Thyroid gland (tissue), 4 donors: ENCODE measurements around the gene C7orf57. TPM values are rescaled to one million over a fixed set of nuclear protein-coding genes. Genes with fewer than 3 reads are reported as not detected.

Source experiments
- DNase-seq, 2 donors: peaks; one replicate each; pipeline ENCODE4 v3.0.0-alpha.2; 2019
- H3K27ac ChIP-seq, 3 donors: fragments of 200-600 bp; sonication (generic); 1 replicate in 2 of 3; 2 replicates in 1 of 3; pipeline ENCODE4 v1.5.1; 2016 to 2019; ENCODE audit warnings: mild to moderate bottlenecking in 1 of 3, moderate library complexity in 1 of 3
- H3K27me3 ChIP-seq: fragments of 200-600 bp; sonication (generic); one replicate; pipeline ENCODE4 v1.5.1; 2019
- H3K36me3 ChIP-seq, 2 donors: fragments of 200-600 bp; sonication (generic); one replicate each; pipeline ENCODE4 v1.5.1; 2016 to 2019
- H3K4me1 ChIP-seq, 2 donors: fragments of 200-600 bp; sonication (generic); one replicate each; pipeline ENCODE4 v1.5.1; 2017 to 2019
- H3K4me3 ChIP-seq, 3 donors: fragments of 200-600 bp; sonication (generic); replicated peaks in 1 of 3; 1 replicate in 2 of 3; 2 replicates in 1 of 3; pipeline ENCODE4 v1.5.1; 2016; ENCODE audit warnings: mild to moderate bottlenecking in 1 of 3
- H3K9me3 ChIP-seq: fragments of 200-600 bp; sonication (generic); one replicate; pipeline ENCODE4 v1.5.1; 2017
- POLR2A ChIP-seq, 2 donors: fragments of 450-650 bp; IDR thresholded peaks; one replicate each; pipeline ENCODE4 v1.6.1; 2017; ENCODE audit warnings: antibody characterized with exemption in 2 of 2, mild to moderate bottlenecking in 2 of 2, moderate library complexity in 1 of 2
- WGBS, 2 donors: methylation state at CpG; one replicate each; pipeline ENCODE4 v1.1.5; 2017; 5-methylcytosine and 5-hydroxymethylcytosine counted together
- intact Hi-C: fragments of 100-400 bp; cut with DNase I; formaldehyde crosslinking; loops from one replicate; pipeline ENCODE4 v1.15.1; 2023
- total RNA-seq, 4 donors: library from RNA; depleted of rRNA; stranded (reverse); fragments of >200 nt; gene quantifications; one replicate each; pipeline ENCODE4 v1.2.3, GENCODE V29; 2016
- TF ChIP-seq, protein P1 (sequence below), 6 experiments: fragments of 200-600 bp in 3 of 6; fragments of 450-650 bp in 3 of 6; sonication (generic) in 3 of 6; IDR thresholded peaks; one replicate each; pipeline ENCODE4 v1.5.1; 2016 to 2019; ENCODE audit warnings: antibody characterized with exemption in 6 of 6, mild to moderate bottlenecking in 2 of 6, inconsistent platforms in 1 of 6, moderate library complexity in 1 of 6

The C7orf57 gene
- total RNA-seq, 4 donors from 2014 or later, result not detected

DNA sequence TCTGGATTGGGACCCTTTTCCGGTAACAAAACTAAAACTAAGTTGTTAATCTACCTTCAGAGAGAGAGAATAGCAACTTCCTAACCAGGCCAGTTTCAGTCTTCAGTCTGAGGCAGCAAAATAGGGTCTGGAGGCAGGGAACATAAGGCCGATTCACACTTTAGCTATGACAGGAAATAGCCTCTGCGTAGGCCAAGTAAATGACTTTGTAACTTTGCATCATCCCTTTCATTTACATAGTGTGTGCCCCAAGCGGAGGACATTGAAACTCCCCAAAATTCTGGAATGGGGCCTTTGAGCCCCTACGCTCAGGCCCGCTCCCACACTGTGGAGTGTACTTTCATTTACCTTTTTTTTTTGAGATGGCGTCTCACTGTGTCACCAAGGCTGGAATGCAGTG is 52.0 kb downstream of the C7orf57 start:
- TF ChIP-seq, protein P1, sequence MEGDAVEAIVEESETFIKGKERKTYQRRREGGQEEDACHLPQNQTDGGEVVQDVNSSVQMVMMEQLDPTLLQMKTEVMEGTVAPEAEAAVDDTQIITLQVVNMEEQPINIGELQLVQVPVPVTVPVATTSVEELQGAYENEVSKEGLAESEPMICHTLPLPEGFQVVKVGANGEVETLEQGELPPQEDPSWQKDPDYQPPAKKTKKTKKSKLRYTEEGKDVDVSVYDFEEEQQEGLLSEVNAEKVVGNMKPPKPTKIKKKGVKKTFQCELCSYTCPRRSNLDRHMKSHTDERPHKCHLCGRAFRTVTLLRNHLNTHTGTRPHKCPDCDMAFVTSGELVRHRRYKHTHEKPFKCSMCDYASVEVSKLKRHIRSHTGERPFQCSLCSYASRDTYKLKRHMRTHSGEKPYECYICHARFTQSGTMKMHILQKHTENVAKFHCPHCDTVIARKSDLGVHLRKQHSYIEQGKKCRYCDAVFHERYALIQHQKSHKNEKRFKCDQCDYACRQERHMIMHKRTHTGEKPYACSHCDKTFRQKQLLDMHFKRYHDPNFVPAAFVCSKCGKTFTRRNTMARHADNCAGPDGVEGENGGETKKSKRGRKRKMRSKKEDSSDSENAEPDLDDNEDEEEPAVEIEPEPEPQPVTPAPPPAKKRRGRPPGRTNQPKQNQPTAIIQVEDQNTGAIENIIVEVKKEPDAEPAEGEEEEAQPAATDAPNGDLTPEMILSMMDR (IDR thresholded peaks at IDR 0.05), result no peak
- no peak for TF ChIP-seq POLR2A (IDR thresholded peaks at IDR 0.05)
- DNase-seq, result no peak
- Histone ChIP-seq H3K9me3 (no peaks in the 10 kb centered on the region), H3K27me3 (no peaks in the 10 kb centered on the region), H3K4me3 (no peak overlapping the region), H3K27ac (peak overlapping the region; percentile 36 to 98 (median 47)), H3K36me3 (no peaks in the 10 kb centered on the region), H3K4me1 (peaks cover 8 to 49% of the 10 kb centered on the region in 2 donors)
- WGBS, 2 donors, result 81 to 83% methylated on average over 7 of the region's 7 CpGs
- intact Hi-C loops, result loop anchor here (5.0 kb wide), 1 partner anchor 110 kb away; the partner anchor contains the start of gene HUS1

DNA sequence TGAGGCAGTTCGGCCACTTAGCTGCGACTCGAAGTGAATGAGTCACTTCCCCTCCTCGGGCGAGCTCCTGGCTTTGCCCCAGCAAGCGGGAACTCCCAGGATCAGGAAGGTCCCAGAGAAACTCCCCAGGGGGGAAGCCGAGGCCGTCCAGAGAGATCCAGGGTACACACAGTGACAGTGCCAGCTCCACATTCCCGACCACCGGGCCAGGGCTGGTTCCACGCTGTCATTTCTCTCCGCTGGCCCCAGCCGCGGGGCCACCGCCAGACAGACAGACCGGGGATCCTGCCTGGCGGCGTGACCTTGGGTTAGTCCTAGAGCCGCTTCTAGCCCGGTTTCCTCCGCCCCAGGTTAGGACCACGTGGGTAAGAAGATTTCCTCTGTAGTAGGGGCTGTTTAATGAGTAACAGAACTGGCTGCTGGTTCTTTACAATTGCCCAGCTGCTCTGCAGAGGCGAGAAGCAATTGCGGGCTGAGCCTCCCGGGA is 53.3 kb downstream of the C7orf57 start:
- peak; percentile 93 to 94 for DNase-seq
- WGBS, 2 donors, result 0 to 5% methylated on average over 7 to 12 of the region's 25 CpGs
- H3K27me3 ChIP-seq, result no peaks in the 10 kb centered on the region
- H3K9me3 ChIP-seq, result no peaks in the 10 kb centered on the region
- H3K27ac ChIP-seq, result peak overlapping the region; percentile 91 to 98 (median 94)
- H3K4me1 ChIP-seq, result peaks cover 8 to 49% of the 10 kb centered on the region in 2 donors
- no peak for TF ChIP-seq POLR2A (IDR thresholded peaks at IDR 0.05)
- TF ChIP-seq, protein P1 (IDR thresholded peaks at IDR 0.05), result no peak
- peak overlapping the region in 2 of 3 donors; percentile 39 to 62 for H3K4me3 ChIP-seq
- intact Hi-C loops, result loop anchor here (5.0 kb wide), 1 partner anchor 111 kb away; the partner anchor contains the start of gene HUS1
- peaks cover 4 to 9% of the 10 kb centered on the region in 2 donors for H3K36me3 ChIP-seq

DNA sequence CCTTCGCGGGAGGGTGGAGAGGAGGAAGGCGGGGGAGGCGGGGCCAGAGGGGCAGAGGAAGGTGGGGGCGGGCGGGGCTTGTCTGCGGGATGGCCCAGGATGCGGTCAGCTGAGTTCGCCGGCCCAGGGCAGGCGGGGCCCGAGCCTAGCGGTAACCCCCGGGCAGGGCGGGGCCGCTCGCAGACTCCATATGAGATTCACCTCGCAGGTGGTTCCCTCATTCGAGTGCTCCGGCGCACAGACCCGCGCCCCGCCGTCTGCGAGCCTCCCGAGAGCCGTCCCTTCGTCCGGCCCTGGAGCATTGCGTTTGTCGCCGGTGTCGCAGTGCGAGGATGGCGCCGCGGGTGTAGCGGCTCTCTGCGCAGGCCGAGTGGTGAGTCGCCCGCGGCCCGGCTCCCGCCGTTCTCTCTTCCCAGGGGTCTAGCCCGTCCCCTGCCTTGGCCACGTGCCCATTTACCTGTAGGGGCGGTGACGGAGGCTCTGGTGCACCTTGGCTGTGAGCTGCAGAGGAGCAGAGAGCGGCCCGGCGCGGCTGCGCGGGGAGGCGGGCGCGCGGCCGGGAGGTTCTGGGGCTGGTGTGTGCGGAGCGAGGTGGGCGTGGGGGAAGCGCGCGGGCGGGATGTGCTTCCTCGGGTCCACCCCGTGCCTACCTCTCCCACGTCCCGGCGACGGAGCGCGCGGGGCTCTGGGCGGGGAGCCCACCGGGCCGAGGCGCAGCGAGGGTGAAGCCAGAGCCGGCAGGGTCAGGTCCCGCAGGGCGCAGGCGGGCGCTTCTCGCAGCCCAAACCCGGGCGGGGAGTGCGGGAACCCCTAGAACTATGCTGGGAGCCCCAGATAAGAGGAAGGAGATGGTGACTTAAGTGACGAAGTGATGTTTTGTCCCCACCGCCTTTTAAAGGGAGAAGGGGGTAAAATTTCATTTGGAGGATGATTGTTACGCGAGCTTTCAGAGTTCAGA is 54.0 kb downstream of the C7orf57 start, which contains the start of gene UPP1:
Gene UPP1, plus strand, starts transcription at position 220 of the 958 bp plus-strand sequence. CDS start 5,519 bp downstream, outside the sequence.
- intact Hi-C loops, result loop anchor here (5.0 kb wide), 1 partner anchor 112 kb away; the partner anchor contains the start of gene HUS1
- Histone ChIP-seq H3K4me3 (peak within 1 kb of the TSS; percentile 43 to 68 (median 62)), H3K4me1 (peaks cover 8 to 49% of the 10 kb centered on the region in 2 donors), H3K36me3 (peaks cover 9 to 12% of the 10 kb centered on the region in 2 donors), H3K9me3 (no peaks in the 10 kb centered on the region), H3K27me3 (no peaks in the 10 kb centered on the region), H3K27ac (peak within 1 kb of the TSS; percentile 91 to 98 (median 94))
- peak in 1 of 2 donors; percentile 81 for TF ChIP-seq POLR2A (IDR thresholded peaks at IDR 0.05)
- TF ChIP-seq, protein P1 (IDR thresholded peaks at IDR 0.05), result no peak
- WGBS, 2 donors, result 2 to 8% methylated on average over 7 to 21 of the region's 96 CpGs
- DNase-seq, result peak; percentile 92 to 93

DNA sequence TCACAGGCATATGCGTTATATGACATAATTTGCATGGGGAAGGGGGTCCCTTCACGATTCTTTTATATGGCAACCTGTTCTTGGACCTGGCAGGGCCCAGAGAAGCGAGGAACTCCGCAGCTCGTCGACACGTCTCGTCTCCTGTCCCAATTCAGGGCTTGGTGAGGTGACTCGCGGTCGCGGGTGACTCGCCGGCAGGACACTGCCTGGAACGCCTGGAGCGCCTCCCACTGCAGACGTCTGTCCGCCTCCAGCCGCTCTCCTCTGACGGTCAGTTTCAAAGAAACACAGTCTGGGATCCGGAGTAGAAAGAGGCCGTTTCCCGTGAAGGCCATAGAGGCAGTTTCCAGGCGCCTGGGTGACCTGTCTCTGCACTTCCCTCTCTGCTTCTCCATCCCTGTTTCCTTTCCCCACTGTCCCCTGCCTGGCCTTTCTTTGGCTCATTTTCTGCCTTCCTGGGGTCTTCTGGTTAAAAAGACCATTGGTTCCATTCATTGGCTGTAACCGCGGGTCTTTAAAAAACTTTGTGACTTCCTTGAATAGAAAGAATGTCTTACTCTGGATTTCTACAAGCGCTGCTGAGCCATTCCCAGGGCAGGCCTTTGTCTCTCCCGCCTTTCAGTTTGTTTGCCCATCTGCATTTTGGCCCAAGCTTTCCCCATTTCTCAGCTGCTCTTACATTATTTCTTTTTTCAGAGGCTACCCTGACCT is 54.9 kb downstream of the C7orf57 start:
- DNase-seq, result peak; percentile 57 to 60
- Histone ChIP-seq H3K4me1 (peaks cover 6 to 42% of the 10 kb centered on the region in 2 donors), H3K4me3 (peak overlapping the region; percentile 43 to 68 (median 62)), H3K27me3 (no peaks in the 10 kb centered on the region), H3K27ac (peak overlapping the region; percentile 91 to 98 (median 94)), H3K36me3 (peaks cover 18 to 21% of the 10 kb centered on the region in 2 donors), H3K9me3 (no peaks in the 10 kb centered on the region)
- 32 to 56% methylated on average over 28 of the region's 28 CpGs for WGBS, 2 donors
- intact Hi-C loops, result no loop called here
- TF ChIP-seq, protein P1 (IDR thresholded peaks at IDR 0.05), result no peak
- TF ChIP-seq POLR2A (IDR thresholded peaks at IDR 0.05), result peak in 1 of 2 donors; percentile 15
